Posterior cingulate gyrus (tissue), 11 donors: Measurements from ENCODE around the gene CEP57L1.
"Not testable (repeated sequence)": the region's sequence is repeated elsewhere in the genome, so short reads cannot be mapped to it uniquely, and the experiment has no call there.

Experiments
- DNase-seq, 10 donors: peaks; one replicate each; pipeline versions ENCODE4 v3.0.0 to v3.0.0-alpha.2; 2020 to 2021; ENCODE audit warnings: mixed read lengths in 3 of 10
- intact Hi-C: fragments of 100-400 bp; cut with DNase I; formaldehyde crosslinking; loops from one replicate; pipeline ENCODE4 v1.15.1; 2023

CEP57L1 gene

GRCh38 chr6:109071125-109071917 is 24.0 kb upstream of the CEP57L1 start:
- DNase-seq, result no peak
- intact Hi-C loops, result loop anchor here (5.0 kb wide), 2 partner anchors 64 to 174 kb away; no protein-coding TSS in a partner anchor

GRCh38 chr6:109073344-109074132 is 21.8 kb upstream of the CEP57L1 start:
- intact Hi-C loops, result loop anchor here (1.0 to 5.0 kb wide), 3 partner anchors 66 to 531 kb away; no protein-coding TSS in a partner anchor
- peak in 2 of 10 donors; percentile 17 to 23 for DNase-seq

GRCh38 chr6:109074133-109074415 is 21.2 kb upstream of the CEP57L1 start:
- DNase-seq, result no peak
- intact Hi-C loops, result loop anchor here (5.0 kb wide), 2 partner anchors 67 to 177 kb away; no protein-coding TSS in a partner anchor

DNA sequence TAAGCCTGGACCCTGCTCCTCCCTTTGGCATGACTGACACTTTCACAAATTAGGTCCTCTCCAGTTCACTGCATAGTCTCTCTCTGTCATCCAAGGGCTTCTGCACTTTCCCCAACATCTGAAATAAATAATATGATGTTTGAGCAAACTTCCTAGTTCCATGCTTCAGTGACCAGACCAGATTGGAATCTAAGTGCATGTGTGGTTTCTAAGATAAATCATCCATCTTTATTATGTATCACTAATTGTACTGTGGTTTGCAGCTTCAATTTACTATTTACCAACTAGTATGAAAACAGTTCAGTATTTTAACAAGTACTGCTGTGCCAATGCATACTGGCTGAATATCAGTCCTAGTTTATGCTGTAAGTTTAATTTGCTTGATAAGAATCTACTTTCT is 19.4 kb upstream of the CEP57L1 start:
- intact Hi-C loops, result no loop called here
- no peak for DNase-seq

GRCh38 chr6:109076377-109076776 is 18.9 kb upstream of the CEP57L1 start:
- intact Hi-C loops, result no loop called here
- DNase-seq, result no peak

DNA sequence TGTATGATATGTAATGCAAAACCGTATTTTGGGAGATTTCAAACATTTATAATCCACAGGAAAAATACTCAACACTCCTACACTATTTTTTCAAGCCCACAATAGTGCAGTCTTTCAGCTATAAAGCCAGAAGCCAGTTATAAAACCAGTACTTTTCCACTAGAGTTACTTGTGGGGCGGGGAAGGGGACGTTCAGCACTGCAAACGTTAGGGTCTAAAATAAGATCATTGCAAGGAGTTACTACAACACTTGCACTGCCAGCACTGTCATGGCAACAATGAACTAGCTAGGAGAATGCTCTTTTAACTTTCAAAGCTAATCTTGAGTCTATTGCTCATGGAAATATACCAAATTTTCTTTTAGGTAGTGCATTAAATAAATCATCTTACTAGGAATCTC is 15.3 kb upstream of the CEP57L1 start:
- intact Hi-C loops, result no loop called here
- DNase-seq, result peak in 5 of 10 donors; percentile 9 to 85 (median 42)

- intact Hi-C loops, result no loop called here
- no peak for DNase-seq
Measured at GRCh38 chr6:109081026-109081425, 14.3 kb upstream of the CEP57L1 start.

DNA sequence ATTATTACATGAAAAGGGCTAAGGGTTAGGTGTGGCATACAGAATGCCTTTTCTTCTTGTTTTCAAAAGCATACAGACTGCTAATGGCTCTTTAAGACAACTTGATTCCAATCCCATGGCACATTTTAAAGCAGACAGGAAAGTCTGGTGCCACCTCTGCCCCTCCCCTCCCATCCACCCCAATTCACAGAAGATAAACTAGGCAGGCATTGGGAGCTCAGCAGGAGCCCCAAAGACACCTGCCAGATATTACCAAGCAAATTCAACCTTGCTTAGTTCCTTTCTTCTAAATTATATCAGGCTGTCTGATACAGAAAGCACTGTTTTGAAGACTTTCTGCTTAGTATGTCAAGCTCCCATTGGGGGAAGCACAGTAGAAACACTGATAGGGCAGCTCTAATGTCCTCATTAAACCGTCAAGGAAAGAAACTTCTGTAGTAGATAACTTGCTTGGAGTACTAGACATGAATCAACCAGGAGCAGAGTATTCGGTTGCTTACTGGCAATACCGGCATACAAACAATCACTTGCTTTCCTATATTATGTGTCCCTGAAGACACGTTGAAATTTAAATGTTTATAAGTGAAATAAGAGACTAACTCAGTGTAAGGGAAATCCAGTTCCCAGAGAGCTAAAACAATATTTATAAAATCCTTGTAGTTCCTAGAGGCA is 13.7 kb upstream of the CEP57L1 start:
- intact Hi-C loops, result no loop called here
- DNase-seq, result no peak

- no peak for DNase-seq
- intact Hi-C loops, result no loop called here
Measured at GRCh38 chr6:109082188-109082577, 13.1 kb upstream of the CEP57L1 start.

GRCh38 chr6:109083657-109084056 is 11.7 kb upstream of the CEP57L1 start:
- intact Hi-C loops, result no loop called here

DNA sequence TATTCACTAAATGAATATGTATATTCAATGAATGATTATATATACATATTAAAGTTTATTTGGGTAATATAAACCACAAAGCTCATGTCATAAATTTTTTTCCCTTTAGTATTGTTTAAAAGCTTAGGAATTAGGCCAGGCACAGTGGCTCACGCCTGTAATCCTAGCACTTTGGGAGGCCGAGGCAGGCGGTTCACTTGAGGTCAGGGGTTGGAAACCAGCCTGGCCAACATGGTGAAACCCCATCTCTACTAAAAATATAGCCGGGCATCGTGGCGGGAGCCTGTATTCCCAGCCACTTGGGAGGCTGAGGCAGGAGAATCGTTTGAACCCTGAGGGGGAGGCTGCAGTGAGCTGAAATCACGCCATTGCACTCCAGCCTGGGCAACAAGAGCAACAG is 11.2 kb upstream of the CEP57L1 start:
- DNase-seq, intact Hi-C loops: not testable (repeated sequence)

More at GRCh38 chr6:109083657-109084056, 11.7 kb upstream of the CEP57L1 start:
- no peak for DNase-seq

DNA sequence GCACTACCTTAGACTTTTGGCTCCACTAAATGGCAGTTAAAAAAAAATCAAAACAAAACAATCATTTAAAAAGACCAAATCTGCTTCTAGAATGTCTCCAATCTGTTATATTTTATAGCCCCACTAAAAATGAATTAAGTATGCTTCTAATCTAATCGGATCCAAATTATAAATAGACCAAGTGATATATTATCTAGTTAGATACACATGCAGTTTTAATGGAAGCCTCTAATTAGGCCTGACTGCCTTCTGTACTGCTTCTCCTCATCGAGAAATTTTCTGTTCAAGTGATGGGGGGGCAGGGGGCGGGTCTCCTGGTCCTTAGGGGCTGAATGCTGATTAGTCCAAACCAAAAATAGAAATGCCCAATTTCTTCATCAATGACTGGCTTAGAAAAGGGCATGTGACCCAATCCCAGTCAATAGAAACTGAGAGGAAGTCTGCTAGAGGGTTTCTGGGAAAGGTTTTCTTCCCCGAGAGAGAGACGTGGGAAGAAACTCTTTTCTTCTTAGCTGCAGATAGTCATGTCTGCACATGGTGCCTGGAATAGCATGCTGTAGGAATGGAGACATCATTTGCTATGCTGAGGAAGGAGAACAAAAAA is 7.5 kb upstream of the CEP57L1 start:
- intact Hi-C loops, result no loop called here
- DNase-seq, result no peak

- no peak for DNase-seq
- intact Hi-C loops, result no loop called here
Measured at GRCh38 chr6:109088995-109089394, 6.3 kb upstream of the CEP57L1 start.

DNA sequence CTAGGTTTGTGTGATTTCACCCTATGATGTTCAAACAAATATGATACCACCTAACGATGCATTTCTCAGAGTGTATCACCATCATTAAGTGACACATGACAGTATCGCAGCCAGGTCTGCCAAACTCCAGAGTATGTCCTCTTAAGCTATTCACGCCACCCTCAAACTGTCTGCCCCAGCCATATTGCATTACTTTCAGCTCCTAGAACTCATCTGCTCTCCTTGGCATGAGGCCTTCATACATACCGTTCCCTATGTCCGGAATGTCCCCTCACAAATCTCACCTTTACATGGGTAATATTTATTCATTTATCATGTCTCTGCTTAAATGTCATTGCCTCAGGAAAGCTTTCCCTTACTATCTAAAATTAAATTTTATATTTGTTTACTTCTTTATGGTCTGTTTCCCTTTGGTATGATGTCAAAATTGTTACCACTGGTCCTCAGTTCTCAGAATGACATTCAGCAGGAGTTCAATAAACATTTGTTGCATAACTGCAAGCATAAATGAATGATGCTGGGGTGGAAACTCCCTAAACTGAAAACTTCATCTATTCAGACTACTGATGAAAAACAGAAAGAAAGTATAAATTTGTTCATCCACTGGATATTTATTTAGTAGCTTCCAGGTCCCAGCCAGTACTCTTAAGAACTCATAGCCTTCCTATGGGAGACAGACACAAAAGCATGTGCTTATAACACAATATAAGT is 3.8 kb upstream of the CEP57L1 start:
- intact Hi-C loops, result loop anchor here (5.0 kb wide), 1 partner anchor 84 kb away; no protein-coding TSS in a partner anchor
- no peak for DNase-seq

DNA sequence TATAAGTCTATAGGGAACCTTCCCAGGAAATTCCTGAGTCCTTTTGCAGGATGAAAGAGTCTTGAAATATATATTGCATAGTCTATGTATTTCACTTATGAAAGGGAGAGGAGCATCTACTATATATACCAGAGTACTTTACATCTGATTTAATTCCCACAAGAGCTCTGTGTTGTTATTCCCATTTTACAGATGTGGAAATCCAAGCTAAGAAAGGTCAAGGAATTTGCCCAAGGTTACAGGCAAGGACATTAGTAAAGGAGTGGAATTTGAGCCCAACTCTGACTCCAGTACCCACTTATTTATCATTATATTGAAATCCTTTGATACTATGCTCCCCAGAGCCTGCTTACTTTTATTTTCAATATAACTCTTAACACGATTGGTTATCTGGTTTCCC is 3.2 kb upstream of the CEP57L1 start:
- DNase-seq, result no peak
- intact Hi-C loops, result loop anchor here (5.0 kb wide), 1 partner anchor 85 kb away; no protein-coding TSS in a partner anchor

DNA sequence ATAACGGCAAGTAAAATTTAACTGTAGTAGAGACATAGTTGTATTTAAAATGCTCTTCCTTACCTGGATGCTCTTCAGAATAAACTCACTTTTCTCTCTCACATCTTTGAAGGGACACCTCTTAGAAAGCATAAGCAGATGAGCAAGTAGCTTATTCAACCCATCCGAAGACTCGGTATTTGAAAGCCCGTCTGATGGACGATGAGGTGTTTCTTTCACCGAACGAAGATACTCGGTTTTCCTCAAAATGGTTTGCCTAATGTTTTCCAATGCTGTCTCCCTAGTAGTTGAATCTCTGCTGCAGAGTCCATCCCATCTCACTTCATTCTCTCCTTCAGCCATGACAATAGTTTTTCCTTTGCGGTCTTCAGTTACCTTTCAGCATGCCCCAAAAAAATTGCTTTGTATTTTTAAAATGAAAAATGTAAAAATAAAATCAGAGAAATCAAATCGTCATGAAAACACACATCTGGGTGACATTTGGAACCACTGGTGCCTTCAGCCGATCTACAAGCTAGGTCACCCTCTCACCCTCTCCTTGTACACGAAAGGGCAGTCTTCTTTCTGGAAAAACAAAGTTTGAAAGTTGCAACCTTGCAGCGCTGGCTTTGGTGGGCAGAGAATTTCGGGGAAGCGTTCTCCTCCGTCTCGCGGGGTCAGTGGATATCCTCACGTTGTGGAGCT is 1.4 kb upstream of the CEP57L1 start:
- no peak for DNase-seq
- intact Hi-C loops, result loop anchor here (2.0 to 5.0 kb wide), 2 partner anchors 87 to 289 kb away; partner anchors contain the start of gene CD164

- intact Hi-C loops, result loop anchor here (2.0 to 5.0 kb wide), 2 partner anchors 87 to 288 kb away; partner anchors contain the start of gene CD164
- DNase-seq, result peak; percentile 77 to 98 (median 87)
Measured at GRCh38 chr6:109094416-109095035, 781 bp upstream of the CEP57L1 start, which contains the start of gene SESN1. TSS of gene SESN1 (minus strand) at chr6:109094846. CDS start at chr6:109094073, 773 bp downstream.

GRCh38 chr6:109095835-109096084 is 453 bp downstream of the CEP57L1 start:
- DNase-seq, result no peak
- intact Hi-C loops, result loop anchor here (2.0 kb wide), 1 partner anchor 287 kb away; the partner anchor contains the start of gene CD164

- no peak for DNase-seq
- intact Hi-C loops, result no loop called here
Measured at GRCh38 chr6:109096208-109096607, 901 bp downstream of the CEP57L1 start.
